ENCODE results near the gene ADGRF1.

DNA sequence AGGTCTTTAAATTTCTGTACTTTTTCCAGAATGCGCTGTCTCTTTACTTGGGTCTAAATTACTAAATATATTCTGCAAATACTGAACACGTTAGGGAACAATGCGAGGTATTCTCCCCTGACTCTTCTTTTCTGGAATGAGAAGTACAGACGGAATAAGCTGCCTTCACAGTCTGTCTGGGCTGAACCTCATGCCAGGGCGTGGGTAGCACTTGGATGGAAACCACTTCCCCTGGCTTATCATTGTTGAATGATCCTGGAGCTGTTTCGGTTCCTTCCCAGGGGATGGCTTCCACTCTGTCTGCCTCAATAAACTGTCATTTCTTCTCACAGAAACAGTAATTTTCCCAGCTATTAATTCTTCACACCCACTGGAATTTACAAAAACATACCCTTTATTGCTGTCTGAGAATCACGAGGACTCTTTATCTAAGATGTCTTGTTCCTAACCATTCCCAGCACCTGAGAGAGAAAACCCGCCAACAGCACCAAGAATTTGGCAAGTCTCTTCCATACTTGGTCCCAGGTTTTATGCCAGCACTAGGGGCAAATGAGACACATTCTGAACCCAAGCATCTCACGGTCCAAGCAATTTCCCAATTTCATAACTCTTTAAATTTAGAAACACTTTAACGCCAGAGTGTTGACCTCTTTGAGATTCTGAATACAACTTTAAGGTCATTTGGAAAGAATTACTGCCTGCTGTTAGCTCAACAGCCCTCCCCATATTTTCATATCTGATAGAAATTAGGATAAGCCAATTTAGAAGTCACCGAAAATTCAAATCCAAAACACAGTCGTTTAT, 77.2 kb downstream of the ADGRF1 start:
- TF ChIP-seq, protein P1, sequence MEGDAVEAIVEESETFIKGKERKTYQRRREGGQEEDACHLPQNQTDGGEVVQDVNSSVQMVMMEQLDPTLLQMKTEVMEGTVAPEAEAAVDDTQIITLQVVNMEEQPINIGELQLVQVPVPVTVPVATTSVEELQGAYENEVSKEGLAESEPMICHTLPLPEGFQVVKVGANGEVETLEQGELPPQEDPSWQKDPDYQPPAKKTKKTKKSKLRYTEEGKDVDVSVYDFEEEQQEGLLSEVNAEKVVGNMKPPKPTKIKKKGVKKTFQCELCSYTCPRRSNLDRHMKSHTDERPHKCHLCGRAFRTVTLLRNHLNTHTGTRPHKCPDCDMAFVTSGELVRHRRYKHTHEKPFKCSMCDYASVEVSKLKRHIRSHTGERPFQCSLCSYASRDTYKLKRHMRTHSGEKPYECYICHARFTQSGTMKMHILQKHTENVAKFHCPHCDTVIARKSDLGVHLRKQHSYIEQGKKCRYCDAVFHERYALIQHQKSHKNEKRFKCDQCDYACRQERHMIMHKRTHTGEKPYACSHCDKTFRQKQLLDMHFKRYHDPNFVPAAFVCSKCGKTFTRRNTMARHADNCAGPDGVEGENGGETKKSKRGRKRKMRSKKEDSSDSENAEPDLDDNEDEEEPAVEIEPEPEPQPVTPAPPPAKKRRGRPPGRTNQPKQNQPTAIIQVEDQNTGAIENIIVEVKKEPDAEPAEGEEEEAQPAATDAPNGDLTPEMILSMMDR (IDR thresholded peaks at IDR 0.05; ENCODE audit: insufficient read depth, low read length, poor library complexity, severe bottlenecking), result no peak
- no peak for TF ChIP-seq EZH2phosphoT487 (conservative IDR thresholded peaks at IDR 0.05; ENCODE audit: low read length)
